ENCODE data around the gene GABBR1.

GABBR1 gene

GRCh38 chr6:29624520-29624961 is 8.4 kb downstream of the GABBR1 start (continued):
- TF ChIP-seq ZSCAN18 (tag by site-specific recombination; IDR thresholded peaks at IDR 0.05) (no peak), ZSCAN16 (tag by site-specific recombination; IDR thresholded peaks at IDR 0.05) (no peak), ZNF701 (tag by site-specific recombination; IDR thresholded peaks at IDR 0.05) (no peak), ATF2 (tag by site-specific recombination; IDR thresholded peaks at IDR 0.05; ENCODE audit: low read depth) (no peak), GLIS2 (tag by site-specific recombination; IDR thresholded peaks at IDR 0.05) (no peak), ZNF561 (tag by site-specific recombination; IDR thresholded peaks at IDR 0.05; ENCODE audit: borderline replicate concordance) (no peak), ZNF426 (tag by site-specific recombination; IDR thresholded peaks at IDR 0.05) (no peak), ZNF600 (tag by site-specific recombination; IDR thresholded peaks at IDR 0.05) (no peak)

- peaks cover 57 to 72% of the 10 kb centered on the region in 2 experiments for H3K36me3 ChIP-seq (ENCODE audit: control insufficient read depth in 2 of 2, insufficient read depth in 1 of 2, low read length in 2 of 2)
- POLR2A ChIA-PET: interaction anchor here (0.9 kb wide), 1 partner anchor 12 kb away, joined by 5 read pairs; the partner anchor contains the start of gene GABBR1
- H3K27ac ChIP-seq (ENCODE audit: extremely low read depth, low read depth, low read length): no peak overlapping the region
- peaks cover 13% of the 10 kb centered on the region for H3K4me1 ChIP-seq (ENCODE audit: control insufficient read depth, insufficient read depth, low read length)
- CTCF ChIA-PET: interaction anchor here (0.7 to 1.3 kb wide), 2 partner anchors 8 to 32 kb away, joined by 3 to 4 read pairs; no protein-coding TSS in a partner anchor
- no peak for TF ChIP-seq ZNF707 (tag by site-specific recombination; IDR thresholded peaks at IDR 0.05)
- TF ChIP-seq ZNF837 (tag by site-specific recombination; IDR thresholded peaks at IDR 0.05): no peak
- no peak for TF ChIP-seq ZNF791 (tag by site-specific recombination; IDR thresholded peaks at IDR 0.05)
- no peak for TF ChIP-seq ZNF513 (tag by site-specific recombination; IDR thresholded peaks at IDR 0.05)
- TF ChIP-seq ZNF48 (tag by site-specific recombination; IDR thresholded peaks at IDR 0.05): no peak
- no peak for TF ChIP-seq ZNF292 (tag by site-specific recombination; IDR thresholded peaks at IDR 0.05; ENCODE audit: borderline replicate concordance, low read depth)
- TF ChIP-seq KLF16 (tag by site-specific recombination; IDR thresholded peaks at IDR 0.05): no peak
- no peak for TF ChIP-seq ZNF211 (tag by site-specific recombination; IDR thresholded peaks at IDR 0.05; ENCODE audit: low read depth)
- no peak for TF ChIP-seq ZNF561 (tag by site-specific recombination; IDR thresholded peaks at IDR 0.05; ENCODE audit: borderline replicate concordance)
- TF ChIP-seq ZNF248 (tag by site-specific recombination; IDR thresholded peaks at IDR 0.05): no peak
- no peak for TF ChIP-seq BCL11A (tag by site-specific recombination; IDR thresholded peaks at IDR 0.05; ENCODE audit: low read depth)
- no peak overlapping the region for H3K4me3 ChIP-seq (ENCODE audit: low read depth, low read length)
- H3K9me3 ChIP-seq (ENCODE audit: control insufficient read depth, insufficient read depth, low read depth, low read length): no peaks in the 10 kb centered on the region
These were observed 12.4 kb downstream of the GABBR1 start for GRCh38 chr6:29620630-29621029.

- H3K36me3 ChIP-seq (ENCODE audit: control insufficient read depth in 2 of 2, insufficient read depth in 1 of 2, low read length in 2 of 2): peaks cover 63 to 77% of the 10 kb centered on the region in 2 experiments
- no peaks in the 10 kb centered on the region for H3K9me3 ChIP-seq (ENCODE audit: control insufficient read depth, insufficient read depth, low read depth, low read length)
- ChIA-PET CTCF (interaction anchor here (0.6 to 1.3 kb wide), 5 partner anchors 9 to 253 kb away, joined by 3 to 6 read pairs (median 3); no protein-coding TSS in a partner anchor), POLR2A (interaction anchor here (0.9 kb wide), 1 partner anchor 13 kb away, joined by 5 read pairs; the partner anchor contains the start of gene GABBR1)
- H3K27ac ChIP-seq (ENCODE audit: extremely low read depth, low read depth, low read length): no peak overlapping the region
- peaks cover 3% of the 10 kb centered on the region; the same call in 1 of the 2 replicates for H3K4me1 ChIP-seq (ENCODE audit: control insufficient read depth, insufficient read depth, low read length)
- no peak overlapping the region for H3K4me3 ChIP-seq (ENCODE audit: low read depth, low read length)
- TF ChIP-seq ZNF639 (tag by site-specific recombination; IDR thresholded peaks at IDR 0.05) (no peak), ZNF785 (tag by site-specific recombination; IDR thresholded peaks at IDR 0.05) (no peak), GLI4 (tag by site-specific recombination; IDR thresholded peaks at IDR 0.05) (no peak), ZNF768 (tag by site-specific recombination; IDR thresholded peaks at IDR 0.05) (no peak)
These were observed 13.3 kb downstream of the GABBR1 start for GRCh38 chr6:29619578-29620160.

All from HEK293 (cell line).